HG02840 (cell line): Measurements from ENCODE around the gene NBPF14.
"Not testable (repeated sequence)": the region's sequence is repeated elsewhere in the genome, so short reads cannot be mapped to it uniquely, and the experiment has no call there.

Experiments
- ATAC-seq: cut with Tn5 transposase; IDR thresholded peaks from one replicate; pipeline ENCODE4 v1.9.1; 2021; ENCODE audit warnings: mild to moderate bottlenecking, moderate library complexity, moderate number of reproducible peaks; ENCODE audit not compliant: unreplicated experiment, low FRiP score

The NBPF14 gene

DNA sequence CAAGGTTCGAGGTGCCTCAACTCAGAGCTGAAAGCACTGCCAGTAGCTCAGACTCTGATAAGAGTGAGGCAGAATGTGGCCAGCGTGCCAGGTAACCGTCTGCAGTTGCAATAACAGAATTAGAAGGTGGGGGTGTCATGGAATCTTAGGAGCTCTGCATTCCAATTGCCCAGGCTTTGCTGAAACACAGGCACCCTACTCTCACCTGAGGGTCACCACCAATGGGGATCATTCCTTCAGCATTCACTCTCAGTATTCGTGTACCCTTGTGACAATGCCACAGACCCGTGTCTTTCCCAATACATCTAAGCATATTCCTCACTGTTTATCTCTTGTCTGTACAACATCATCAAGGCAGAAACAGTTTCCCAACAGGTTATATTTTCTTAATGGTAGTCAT, at the start of gene NBPF14:
NBPF14 (minus strand) TSS at position 101 of the 400 bp plus-strand sequence. CDS start 294 bp downstream, outside the sequence.
- ATAC-seq = not testable (repeated sequence)

- ATAC-seq = not testable (repeated sequence)
Measured at GRCh38 chr1:148625451-148625850, 29.6 kb upstream of the NBPF14 start.

DNA sequence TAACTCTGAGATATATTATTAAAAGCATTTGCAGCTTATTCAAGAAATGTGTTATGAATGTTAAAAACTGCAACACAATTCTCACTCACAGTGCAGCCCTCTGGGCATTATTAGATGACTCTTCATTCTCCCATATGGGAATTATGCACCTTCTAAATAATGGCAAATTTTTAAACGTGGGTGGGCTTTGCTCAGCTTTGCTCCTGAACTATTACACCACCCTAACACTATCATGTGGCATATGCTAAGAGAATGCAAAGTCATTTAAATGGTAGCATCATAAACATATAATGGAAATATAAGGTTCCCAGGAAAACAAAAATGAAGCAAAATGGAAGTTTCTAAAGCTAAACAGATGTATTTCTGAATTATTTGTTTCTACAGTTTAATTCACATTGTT, 22.4 kb upstream of the NBPF14 start:
- ATAC-seq = not testable (repeated sequence)

DNA sequence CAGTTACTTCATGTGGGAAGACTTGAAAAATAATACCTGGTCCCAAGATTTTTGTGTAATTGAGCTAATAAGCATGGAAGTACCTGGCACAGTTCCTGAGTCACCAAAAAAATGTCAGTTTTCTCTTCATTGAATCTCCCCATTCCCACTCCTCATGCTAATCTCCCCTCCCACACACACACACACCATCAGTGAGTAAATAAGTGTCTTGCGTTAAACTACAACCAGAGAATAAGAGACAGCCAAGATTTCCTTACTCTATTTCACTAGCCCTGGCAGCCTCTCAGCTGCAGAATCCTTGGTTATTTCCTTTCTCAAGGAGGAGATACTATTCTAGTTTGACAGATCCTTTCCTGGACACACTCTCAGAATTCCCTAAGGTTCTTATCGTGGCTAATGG, 9.5 kb upstream of the NBPF14 start:
- not testable (repeated sequence) for ATAC-seq

GRCh38 chr1:148595360-148595759, 451 bp downstream of the NBPF14 start:
- not testable (repeated sequence) for ATAC-seq

DNA sequence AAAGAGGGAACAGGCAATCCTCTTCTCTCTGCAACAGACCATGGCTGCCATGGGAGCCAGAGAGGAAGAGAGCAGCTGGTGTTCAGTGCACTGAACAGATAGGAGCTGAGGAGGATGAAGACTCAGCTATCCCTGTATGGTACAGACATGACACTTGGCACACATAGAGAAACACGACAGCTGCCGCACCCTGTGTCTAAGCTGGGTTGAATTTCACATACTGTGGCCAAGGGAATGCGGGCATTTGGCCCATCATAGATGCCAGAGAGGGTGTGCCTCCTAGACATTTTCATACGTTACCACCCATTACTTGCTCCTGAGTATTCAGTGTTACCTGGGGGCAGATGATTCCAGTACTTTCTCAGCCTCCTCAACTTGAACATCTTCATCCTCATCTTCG, 4.7 kb downstream of the NBPF14 start:
- ATAC-seq = not testable (repeated sequence)

DNA sequence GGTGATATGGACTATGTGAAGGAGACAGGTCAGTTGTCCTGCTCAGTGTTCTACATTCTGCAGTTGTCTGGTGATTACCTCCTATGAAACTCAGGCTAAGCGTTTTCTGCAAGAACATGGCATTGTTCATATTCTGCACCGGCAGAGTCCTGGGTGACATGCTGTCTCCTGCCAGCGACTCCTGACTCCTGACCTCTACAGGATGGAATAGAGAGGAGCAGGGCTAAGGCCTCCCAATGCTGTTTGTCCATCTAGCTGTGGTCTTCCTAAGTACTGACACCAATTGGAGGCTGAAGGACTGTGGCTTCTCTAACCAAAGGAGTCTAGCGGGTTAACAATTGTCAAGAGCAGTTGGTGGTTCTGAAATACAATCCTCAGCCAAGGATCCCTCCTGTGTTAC, 63.7 kb downstream of the NBPF14 start:
- not testable (repeated sequence) for ATAC-seq

GRCh38 chr1:148529101-148529567, 66.7 kb downstream of the NBPF14 start:
- not testable (repeated sequence) for ATAC-seq

- not testable (repeated sequence) for ATAC-seq
Measured at GRCh38 chr1:148528591-148528990, 67.2 kb downstream of the NBPF14 start.

- not testable (repeated sequence) for ATAC-seq
Measured at GRCh38 chr1:148526587-148526986, 69.2 kb downstream of the NBPF14 start.

DNA sequence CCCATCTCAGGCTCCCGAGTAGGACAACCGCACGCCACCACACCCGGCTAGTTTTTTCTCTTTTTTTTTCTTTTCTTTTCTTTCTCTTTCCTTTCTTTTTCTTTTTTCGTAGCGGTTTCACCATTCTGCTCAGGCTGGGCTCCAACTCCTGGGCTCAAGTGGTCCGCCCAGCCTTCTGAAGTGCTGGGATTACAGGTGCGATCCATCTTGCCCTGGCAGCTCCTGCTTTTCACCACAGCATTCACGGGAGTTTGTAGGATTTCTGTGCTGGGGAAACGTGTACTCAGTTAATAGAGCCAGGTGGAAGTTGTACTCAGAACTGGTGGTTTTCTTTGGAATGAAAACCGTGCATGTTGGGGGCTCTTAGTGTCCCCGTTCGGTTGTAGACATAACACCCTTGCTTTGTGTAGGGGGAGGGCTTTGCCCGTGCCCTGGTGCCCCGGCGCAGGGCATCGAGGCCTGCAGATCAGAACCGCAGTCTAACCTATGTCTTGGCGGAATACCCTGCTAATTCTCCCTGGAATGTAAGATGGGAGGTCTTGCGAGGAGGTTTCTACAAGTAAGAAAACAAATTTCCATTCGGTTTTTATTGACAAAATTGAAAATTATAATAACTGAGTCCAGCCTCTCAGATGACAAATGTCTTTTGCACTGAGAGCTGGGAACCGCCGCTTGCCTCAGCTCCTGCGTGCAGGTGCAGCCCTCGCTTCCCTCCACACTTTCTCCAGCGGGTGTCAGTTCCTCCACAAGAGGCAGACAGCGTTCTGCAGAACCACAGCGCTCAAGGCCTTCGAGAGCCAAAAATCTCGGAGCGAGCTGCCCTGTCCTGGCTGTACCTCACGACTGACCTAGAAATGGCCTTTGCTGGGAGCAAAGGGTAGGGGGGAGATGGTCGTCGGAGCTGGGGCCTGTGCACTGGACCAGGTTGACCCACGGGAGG, 72.3 kb downstream of the NBPF14 start:
- peak; percentile 12 for ATAC-seq

DNA sequence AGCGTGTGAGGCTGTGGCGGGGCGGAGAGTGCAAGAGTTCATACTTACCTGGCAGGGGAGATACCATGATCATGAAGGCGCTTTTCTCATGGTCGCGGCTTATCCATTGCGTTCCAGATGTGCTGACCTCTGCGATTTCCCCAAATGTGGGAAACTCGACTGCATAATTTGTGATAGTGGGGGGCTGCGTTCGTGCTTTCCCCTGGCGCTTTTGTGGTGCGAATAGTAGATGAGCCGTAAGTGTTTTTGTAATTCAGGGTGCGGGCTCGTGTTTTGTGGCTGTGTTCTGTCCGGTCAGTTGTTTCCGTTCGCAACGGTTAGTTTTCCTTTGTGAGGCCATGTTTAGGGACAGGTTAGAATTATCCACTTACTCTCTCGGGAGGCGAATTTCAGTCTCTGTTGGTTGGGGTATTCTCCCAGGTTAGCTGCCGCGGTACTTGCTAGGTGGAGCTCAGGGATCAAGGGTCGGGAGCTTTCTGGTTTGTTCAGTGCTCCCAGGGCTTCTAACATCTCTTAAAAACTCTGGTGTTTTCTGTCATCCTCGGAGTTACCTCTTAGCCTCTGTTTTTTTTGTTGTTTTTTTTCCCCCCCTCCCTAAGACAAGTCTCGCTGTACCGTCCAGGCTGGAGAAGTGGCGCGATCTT, 73.1 kb downstream of the NBPF14 start:
- ATAC-seq = peak; percentile 76

GRCh38 chr1:148522072-148522471, 73.7 kb downstream of the NBPF14 start:
- ATAC-seq = not testable (repeated sequence)

- not testable (repeated sequence) for ATAC-seq
Measured at GRCh38 chr1:148514310-148514709, 81.5 kb downstream of the NBPF14 start.

DNA sequence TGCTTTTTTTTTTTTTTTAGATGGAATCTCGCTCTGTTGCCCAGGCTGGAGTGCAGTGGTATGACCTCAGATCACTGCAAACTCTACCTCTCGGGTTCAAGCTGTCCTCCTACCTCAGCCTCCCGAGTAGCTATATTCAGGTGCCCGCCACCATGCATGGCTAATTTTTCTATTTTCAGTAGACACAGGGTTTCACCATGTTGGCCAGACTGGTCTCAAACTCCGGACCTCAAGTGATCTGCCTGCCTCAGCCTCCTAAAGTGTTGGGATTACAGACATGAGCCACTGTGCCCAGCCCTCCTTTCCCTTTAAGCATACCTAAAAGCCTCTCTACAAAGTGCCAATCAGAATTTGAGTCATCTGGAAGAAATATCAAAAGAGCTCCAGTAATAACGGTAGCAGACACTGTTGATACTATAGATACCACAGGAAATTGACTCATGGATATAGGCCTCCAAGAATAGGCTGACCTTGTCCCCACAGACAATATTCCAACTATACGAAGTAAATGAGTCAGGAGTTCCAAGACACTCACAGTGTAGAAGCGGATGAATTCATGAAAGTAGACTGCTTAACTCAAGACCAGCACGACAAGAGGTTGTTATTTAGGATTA, 83.1 kb downstream of the NBPF14 start:
- not testable (repeated sequence) for ATAC-seq

DNA sequence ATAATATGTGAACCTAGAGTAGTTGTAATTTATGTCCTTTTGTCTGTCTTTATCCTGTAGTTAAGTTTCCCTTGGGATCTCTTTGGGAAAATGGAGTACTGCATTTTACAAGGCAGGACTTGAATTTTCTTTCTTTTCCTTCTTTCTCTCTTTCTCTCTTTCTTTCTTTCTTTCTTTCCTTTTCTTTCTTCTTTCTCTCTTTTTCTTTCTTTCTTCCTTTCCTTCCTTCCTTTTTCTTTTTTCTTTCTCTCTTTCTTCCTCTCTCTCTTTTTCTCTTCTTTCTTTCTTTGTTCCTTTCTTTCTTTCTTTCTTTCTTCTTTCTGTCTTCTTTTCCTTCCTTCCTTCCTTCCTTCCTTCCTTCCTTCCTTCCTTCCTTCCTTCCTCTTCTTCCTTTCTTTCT, 101.9 kb downstream of the NBPF14 start:
- not testable (repeated sequence) for ATAC-seq

DNA sequence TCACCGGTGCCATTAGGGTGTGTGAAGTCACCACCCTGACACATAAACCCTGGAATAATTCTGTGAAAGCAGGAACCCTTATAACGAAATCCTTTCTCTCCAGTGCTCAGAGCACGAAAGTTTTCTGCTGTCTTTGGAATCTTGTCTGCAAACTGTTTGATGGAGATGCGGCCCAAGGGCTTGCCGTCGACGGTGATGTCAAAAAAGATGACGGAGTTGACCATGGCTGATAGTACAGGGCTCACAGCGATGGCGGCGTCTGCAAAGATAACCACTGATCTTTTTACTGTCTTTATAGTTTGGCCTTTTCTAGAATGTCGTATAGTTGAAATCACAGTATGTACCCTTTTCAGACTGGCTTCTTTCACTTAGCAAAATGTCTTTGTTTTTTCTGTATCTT, 112.8 kb downstream of the NBPF14 start, which contains the start of gene PPIAL4G:
PPIAL4G (minus strand) TSS at position 274 of the 400 bp plus-strand sequence; CDS start at position 224, 50 bp downstream.
- ATAC-seq = not testable (repeated sequence)
